KMS-11 (cell line): ENCODE measurements around the gene PRPF6.

ENCODE experiments used
- H2AFZ ChIP-seq: fragments of 200-600 bp; sonication (generic); 2 replicates; pipeline ENCODE4 v1.6.1; 2016; ENCODE audit warnings: antibody characterized with exemption, mixed run types, low read depth
- H3K27ac ChIP-seq: fragments of 200-600 bp; sonication (generic); 2 replicates; pipeline ENCODE4 v1.6.1; 2016; ENCODE audit warnings: mild to moderate bottlenecking, mixed run types
- H3K27me3 ChIP-seq: fragments of 200-600 bp; sonication (generic); 2 replicates; pipeline ENCODE4 v1.6.1; 2017; ENCODE audit warnings: mild to moderate bottlenecking, low read depth, mixed run types, moderate library complexity; ENCODE audit not compliant: insufficient read depth
- H3K36me3 ChIP-seq: fragments of 200-600 bp; sonication (generic); 2 replicates; pipeline ENCODE4 v1.6.1; 2017; ENCODE audit warnings: mild to moderate bottlenecking, mixed run types; ENCODE audit not compliant: insufficient read depth
- H3K4me1 ChIP-seq: fragments of 200-600 bp; sonication (generic); 2 replicates; pipeline ENCODE4 v1.6.1; 2016; ENCODE audit warnings: mild to moderate bottlenecking, low read depth, mixed run types; ENCODE audit not compliant: poor library complexity, severe bottlenecking
- H3K4me2 ChIP-seq: fragments of 200-600 bp; sonication (generic); 2 replicates; pipeline ENCODE4 v1.7.0; 2016; ENCODE audit warnings: mild to moderate bottlenecking, mixed run types
- H3K4me3 ChIP-seq: fragments of 200-600 bp; sonication (generic); IDR thresholded peaks from 2 replicates; pipeline ENCODE4 v1.6.1; 2017; ENCODE audit warnings: low read depth, low read length, mixed read lengths; ENCODE audit not compliant: insufficient read depth
- H3K79me2 ChIP-seq: fragments of 200-600 bp; sonication (generic); 2 replicates; pipeline ENCODE4 v1.6.1; 2016; ENCODE audit warnings: low read depth, mixed run types; ENCODE audit not compliant: insufficient read depth
- H3K9ac ChIP-seq: fragments of 200-600 bp; sonication (generic); 2 replicates; pipeline ENCODE4 v1.6.1; 2016; ENCODE audit warnings: mild to moderate bottlenecking, mixed run types
- H4K20me1 ChIP-seq: fragments of 200-600 bp; sonication (generic); 2 replicates; pipeline ENCODE4 v1.6.1; 2016; ENCODE audit warnings: mild to moderate bottlenecking, mixed run types; ENCODE audit not compliant: insufficient read depth
- TF ChIP-seq, protein P1 (sequence below): fragments of 200-600 bp; sonication (generic); conservative IDR thresholded peaks from 2 replicates; pipeline ENCODE4 v1.6.1; 2017; ENCODE audit warnings: low read depth, mild to moderate bottlenecking, antibody characterized with exemption, low read length, moderate library complexity, mixed read lengths

The PRPF6 gene

DNA sequence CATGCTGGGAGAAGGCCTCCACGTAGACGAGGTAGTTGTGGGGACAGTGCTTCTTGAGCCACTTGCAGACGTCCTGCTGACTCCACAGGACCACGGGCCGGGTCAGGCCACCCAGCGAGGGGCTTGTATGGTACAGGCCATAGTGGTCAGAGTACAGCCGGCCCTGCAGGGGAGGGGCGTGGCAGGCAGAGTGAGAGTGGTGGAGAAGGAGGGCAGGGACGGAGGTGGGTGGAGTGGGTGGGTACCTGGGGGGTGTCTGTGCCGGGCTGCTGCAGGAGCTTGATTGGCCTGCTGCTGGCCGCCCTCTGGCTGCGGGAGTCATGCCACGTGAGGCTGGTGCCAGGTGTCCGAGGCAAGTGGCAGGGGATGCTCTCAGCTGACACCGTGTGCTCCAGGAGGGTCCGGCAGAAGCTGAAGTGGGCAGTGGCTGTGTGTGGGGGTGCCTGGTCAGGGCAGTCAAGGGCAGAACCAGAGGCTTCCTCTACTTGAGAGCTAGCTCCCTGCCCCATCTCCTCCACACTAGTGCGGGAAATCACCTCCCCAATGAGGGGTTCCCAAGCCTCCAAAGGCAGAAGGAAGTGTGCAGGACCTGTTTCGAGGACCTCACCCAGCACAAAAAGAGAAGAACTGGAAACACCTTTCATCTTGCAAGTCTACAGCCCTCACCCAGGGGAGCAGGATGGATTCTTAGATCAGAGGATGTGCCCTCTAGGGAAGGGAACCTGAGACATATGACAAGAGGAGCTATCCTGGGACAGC lies 3.8 kb upstream of the PRPF6 start:
- TF ChIP-seq, protein P1, sequence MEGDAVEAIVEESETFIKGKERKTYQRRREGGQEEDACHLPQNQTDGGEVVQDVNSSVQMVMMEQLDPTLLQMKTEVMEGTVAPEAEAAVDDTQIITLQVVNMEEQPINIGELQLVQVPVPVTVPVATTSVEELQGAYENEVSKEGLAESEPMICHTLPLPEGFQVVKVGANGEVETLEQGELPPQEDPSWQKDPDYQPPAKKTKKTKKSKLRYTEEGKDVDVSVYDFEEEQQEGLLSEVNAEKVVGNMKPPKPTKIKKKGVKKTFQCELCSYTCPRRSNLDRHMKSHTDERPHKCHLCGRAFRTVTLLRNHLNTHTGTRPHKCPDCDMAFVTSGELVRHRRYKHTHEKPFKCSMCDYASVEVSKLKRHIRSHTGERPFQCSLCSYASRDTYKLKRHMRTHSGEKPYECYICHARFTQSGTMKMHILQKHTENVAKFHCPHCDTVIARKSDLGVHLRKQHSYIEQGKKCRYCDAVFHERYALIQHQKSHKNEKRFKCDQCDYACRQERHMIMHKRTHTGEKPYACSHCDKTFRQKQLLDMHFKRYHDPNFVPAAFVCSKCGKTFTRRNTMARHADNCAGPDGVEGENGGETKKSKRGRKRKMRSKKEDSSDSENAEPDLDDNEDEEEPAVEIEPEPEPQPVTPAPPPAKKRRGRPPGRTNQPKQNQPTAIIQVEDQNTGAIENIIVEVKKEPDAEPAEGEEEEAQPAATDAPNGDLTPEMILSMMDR: no peak
- Histone ChIP-seq H3K4me3 (no peak overlapping the region), H3K4me1 (peaks cover 33% of the 10 kb centered on the region), H3K27me3 (no peaks in the 10 kb centered on the region), H4K20me1 (no peaks in the 10 kb centered on the region), H3K27ac (no peak overlapping the region), H3K4me2 (no peak overlapping the region), H2AFZ (no peak overlapping the region), H3K9ac (no peak overlapping the region), H3K79me2 (peaks cover 11% of the 10 kb centered on the region), H3K36me3 (no peaks in the 10 kb centered on the region)

DNA sequence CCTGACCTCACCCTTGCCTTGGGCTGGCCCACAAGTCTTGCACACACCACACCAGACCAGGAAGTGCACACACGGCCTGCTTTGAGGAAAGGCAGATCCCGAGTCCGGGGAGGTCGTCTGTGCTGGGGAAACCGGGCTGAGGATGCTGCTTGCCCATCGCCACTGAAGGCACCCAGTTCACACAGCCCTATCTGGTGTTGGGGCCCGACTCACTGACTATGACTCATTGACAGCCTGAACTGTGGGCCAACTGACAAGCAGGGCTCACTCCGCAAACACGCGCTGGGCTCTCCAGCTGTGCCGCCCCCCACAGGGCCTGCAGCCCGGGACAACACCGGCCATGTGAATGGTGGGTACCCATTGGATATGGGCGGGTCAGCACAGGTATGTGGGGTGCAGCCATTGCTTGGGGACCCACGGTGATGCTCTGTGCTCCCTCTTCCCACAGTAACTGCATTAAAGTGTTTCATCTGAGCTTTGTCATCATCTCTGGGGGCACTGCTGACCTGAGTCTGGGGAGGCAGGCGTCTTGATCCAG lies 3.1 kb upstream of the PRPF6 start:
- peaks cover 18% of the 10 kb centered on the region for H3K79me2 ChIP-seq
- TF ChIP-seq, protein P1: no peak
- H3K4me2 ChIP-seq: peak overlapping the region; percentile 92; the same call in 1 of the 2 replicates
- no peak overlapping the region for H3K4me3 ChIP-seq
- H2AFZ ChIP-seq: no peak overlapping the region
- H3K27ac ChIP-seq: no peak overlapping the region
- H3K4me1 ChIP-seq: peaks cover 38% of the 10 kb centered on the region
- H3K9ac ChIP-seq: no peak overlapping the region
- H3K27me3 ChIP-seq: no peaks in the 10 kb centered on the region
- no peaks in the 10 kb centered on the region for H4K20me1 ChIP-seq
- H3K36me3 ChIP-seq: no peaks in the 10 kb centered on the region

DNA sequence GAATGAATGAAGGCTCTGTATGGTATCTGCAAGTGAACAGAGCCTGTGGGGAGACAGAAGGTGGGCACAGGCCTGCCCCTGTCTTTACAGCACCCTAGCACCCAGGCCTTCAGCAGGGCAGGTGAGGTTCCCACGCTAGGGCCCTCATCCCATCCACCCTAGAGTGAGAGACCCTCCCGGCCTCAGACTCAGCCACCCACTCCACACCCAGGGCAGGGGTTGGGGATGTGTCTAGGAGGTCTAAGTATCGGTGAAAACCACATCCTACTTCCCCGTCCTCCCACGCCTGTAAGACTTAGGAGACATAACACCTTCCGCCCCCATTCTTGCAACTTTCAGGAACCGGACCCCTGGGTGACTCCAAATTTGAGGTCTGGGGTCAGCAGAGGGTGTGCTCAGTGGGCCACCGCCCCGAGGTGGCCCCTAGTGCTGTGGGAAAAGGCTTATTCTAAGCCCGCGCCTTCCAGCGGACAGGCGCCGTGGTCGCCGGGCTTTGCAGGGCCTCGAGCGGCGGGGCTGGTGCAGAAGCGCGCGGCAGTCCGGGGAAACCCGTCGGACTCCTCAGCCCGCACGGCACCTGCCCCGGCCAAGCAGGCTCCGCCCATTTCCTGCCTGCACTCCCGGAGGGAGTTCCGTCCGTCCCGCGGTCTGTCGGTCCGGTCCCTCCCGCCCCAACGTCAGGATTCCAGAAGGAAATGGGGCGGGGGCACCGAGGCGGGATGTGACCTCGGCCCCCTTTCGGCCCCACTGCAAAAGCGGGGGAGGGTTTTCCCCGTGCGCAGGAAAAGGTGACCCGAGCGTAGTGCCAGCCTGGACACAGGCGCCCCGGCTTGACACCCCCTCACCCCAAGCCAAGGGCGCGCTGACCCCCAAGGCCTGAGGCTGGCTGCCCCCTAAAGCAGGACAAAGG lies 2.4 kb upstream of the PRPF6 start:
- peak overlapping the region; percentile 20 for H3K27ac ChIP-seq
- peak overlapping the region; percentile 92 for H3K4me2 ChIP-seq
- no peak overlapping the region for H3K4me3 ChIP-seq
- peaks cover 25% of the 10 kb centered on the region for H3K79me2 ChIP-seq
- H2AFZ ChIP-seq: peak overlapping the region; percentile 88
- peak overlapping the region; percentile 48; the same call in 1 of the 2 replicates for H3K9ac ChIP-seq
- no peaks in the 10 kb centered on the region for H3K36me3 ChIP-seq
- no peaks in the 10 kb centered on the region for H4K20me1 ChIP-seq
- no peaks in the 10 kb centered on the region for H3K27me3 ChIP-seq
- peaks cover 35% of the 10 kb centered on the region for H3K4me1 ChIP-seq
- TF ChIP-seq, protein P1: no peak

DNA sequence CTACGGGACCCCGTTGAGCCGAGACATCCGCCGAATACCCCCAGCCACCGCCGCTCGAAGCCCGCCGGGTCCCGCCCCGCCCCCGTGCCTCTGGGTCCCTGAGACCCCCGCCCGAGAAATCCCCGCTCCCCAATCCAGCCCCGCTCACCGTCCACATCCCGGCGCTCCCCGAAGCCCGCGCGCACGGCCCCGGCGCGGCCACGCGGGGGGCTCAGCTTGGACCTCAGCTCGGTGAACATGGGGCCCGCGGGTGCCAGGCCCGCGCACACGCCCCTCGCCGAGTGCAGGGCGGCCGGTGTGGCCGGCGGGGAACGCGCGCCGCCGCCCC lies 1.7 kb upstream of the PRPF6 start:
- peaks cover 28% of the 10 kb centered on the region for H3K79me2 ChIP-seq
- H3K27ac ChIP-seq: peak overlapping the region; percentile 20
- peak overlapping the region; percentile 88 for H2AFZ ChIP-seq

More for the DNA sequence above, 1.7 kb upstream of the PRPF6 start:
- TF ChIP-seq, protein P1: no peak
- H3K9ac ChIP-seq: peak overlapping the region; percentile 48; the same call in 1 of the 2 replicates
- no peak overlapping the region for H3K4me3 ChIP-seq
- no peaks in the 10 kb centered on the region for H4K20me1 ChIP-seq
- H3K27me3 ChIP-seq: no peaks in the 10 kb centered on the region
- H3K4me2 ChIP-seq: peak overlapping the region; percentile 92
- H3K4me1 ChIP-seq: peaks cover 30% of the 10 kb centered on the region
- H3K36me3 ChIP-seq: no peaks in the 10 kb centered on the region
